ENCODE measurements around the gene CRB1.
"Not testable (repeated sequence)": the region's sequence is repeated elsewhere in the genome, so short reads cannot be mapped to it uniquely, and the experiment has no call there.

The CRB1 gene

GRCh38 chr1:197400522-197400902 is 132.5 kb downstream of the CRB1 start:
- Histone ChIP-seq H3K4me2 (ENCODE audit: insufficient read depth, low read length) (no peak overlapping the region), H3K4me1 (ENCODE audit: insufficient read depth, low read length) (no peaks in the 10 kb centered on the region), H3K4me3 (ENCODE audit: low read depth in 1 of 2, low read length in 2 of 2) (no peak overlapping the region), H3K9ac (ENCODE audit: low read depth, low read length) (no peak overlapping the region), H3K36me3 (ENCODE audit: insufficient read depth, low read length) (no peaks in the 10 kb centered on the region), H3K79me2 (ENCODE audit: insufficient read depth, low read length) (no peaks in the 10 kb centered on the region), H3K27me3 (ENCODE audit: insufficient read depth, low read length, poor library complexity) (no peaks in the 10 kb centered on the region), H2AFZ (ENCODE audit: low read depth, low read length) (no peak overlapping the region), H3K27ac (ENCODE audit: low read length) (no peak overlapping the region), H3K9me3 (ENCODE audit: insufficient read depth, low read length, severe bottlenecking) (no peaks in the 10 kb centered on the region), H4K20me1 (ENCODE audit: insufficient read depth, low read length) (no peaks in the 10 kb centered on the region)
- TF ChIP-seq EZH2 (IDR thresholded peaks at IDR 0.05; ENCODE audit: borderline replicate concordance, low read depth, low read length, severe bottlenecking) (no peak), CTCF (IDR thresholded peaks at IDR 0.05; ENCODE audit: borderline replicate concordance, extremely low read depth, low read length, poor library complexity, severe bottlenecking) (no peak)
- DNase-seq = no peak
- 0 out of 3 replicates have a peak, but pooled peaks have one; percentile 14 for ATAC-seq (ENCODE audit: insufficient read depth, low read depth)

GRCh38 chr1:197402189-197402588 is 134.1 kb downstream of the CRB1 start:
- TF ChIP-seq EZH2 (IDR thresholded peaks at IDR 0.05; ENCODE audit: borderline replicate concordance, low read depth, low read length, severe bottlenecking) (no peak), CTCF (IDR thresholded peaks at IDR 0.05; ENCODE audit: borderline replicate concordance, extremely low read depth, low read length, poor library complexity, severe bottlenecking) (no peak)
- no peaks in the 10 kb centered on the region for H3K4me1 ChIP-seq (ENCODE audit: insufficient read depth, low read length)
- no peaks in the 10 kb centered on the region for H4K20me1 ChIP-seq (ENCODE audit: insufficient read depth, low read length)
- no peaks in the 10 kb centered on the region for H3K27me3 ChIP-seq (ENCODE audit: insufficient read depth, low read length, poor library complexity)
- DNase-seq = no peak
- H3K79me2 ChIP-seq (ENCODE audit: insufficient read depth, low read length) = no peaks in the 10 kb centered on the region
- no peak overlapping the region for H3K4me3 ChIP-seq (ENCODE audit: low read depth in 1 of 2, low read length in 2 of 2)
- no peaks in the 10 kb centered on the region for H3K9me3 ChIP-seq (ENCODE audit: insufficient read depth, low read length, severe bottlenecking)
- no peak overlapping the region for H2AFZ ChIP-seq (ENCODE audit: low read depth, low read length)
- H3K9ac ChIP-seq (ENCODE audit: low read depth, low read length) = no peak overlapping the region
- no peaks in the 10 kb centered on the region for H3K36me3 ChIP-seq (ENCODE audit: insufficient read depth, low read length)
- no peak overlapping the region for H3K27ac ChIP-seq (ENCODE audit: low read length)
- no peak for ATAC-seq (ENCODE audit: insufficient read depth, low read depth)
- no peak overlapping the region for H3K4me2 ChIP-seq (ENCODE audit: insufficient read depth, low read length)

GRCh38 chr1:197404774-197405173 is 136.7 kb downstream of the CRB1 start:
- not testable (repeated sequence) for H3K79me2 ChIP-seq (ENCODE audit: insufficient read depth, low read length); H3K9ac ChIP-seq (ENCODE audit: low read depth, low read length); H3K9me3 ChIP-seq (ENCODE audit: insufficient read depth, low read length, severe bottlenecking); H3K36me3 ChIP-seq (ENCODE audit: insufficient read depth, low read length); DNase-seq; H3K4me3 ChIP-seq (ENCODE audit: low read depth in 1 of 2, low read length in 2 of 2); H3K4me1 ChIP-seq (ENCODE audit: insufficient read depth, low read length); ATAC-seq (ENCODE audit: insufficient read depth, low read depth); H3K27me3 ChIP-seq (ENCODE audit: insufficient read depth, low read length, poor library complexity); H3K27ac ChIP-seq (ENCODE audit: low read length); H3K4me2 ChIP-seq (ENCODE audit: insufficient read depth, low read length); H4K20me1 ChIP-seq (ENCODE audit: insufficient read depth, low read length); H2AFZ ChIP-seq (ENCODE audit: low read depth, low read length)

- H3K79me2 ChIP-seq (ENCODE audit: insufficient read depth, low read length); H3K9ac ChIP-seq (ENCODE audit: low read depth, low read length); H3K4me3 ChIP-seq (ENCODE audit: low read depth in 1 of 2, low read length in 2 of 2); H3K9me3 ChIP-seq (ENCODE audit: insufficient read depth, low read length, severe bottlenecking); H3K27ac ChIP-seq (ENCODE audit: low read length); H3K4me2 ChIP-seq (ENCODE audit: insufficient read depth, low read length); H3K4me1 ChIP-seq (ENCODE audit: insufficient read depth, low read length); DNase-seq; ATAC-seq (ENCODE audit: insufficient read depth, low read depth); H2AFZ ChIP-seq (ENCODE audit: low read depth, low read length); H3K36me3 ChIP-seq (ENCODE audit: insufficient read depth, low read length); H4K20me1 ChIP-seq (ENCODE audit: insufficient read depth, low read length); H3K27me3 ChIP-seq (ENCODE audit: insufficient read depth, low read length, poor library complexity): not testable (repeated sequence)
Measured at GRCh38 chr1:197405614-197406013, 137.6 kb downstream of the CRB1 start.
